HL-60 (cell line): ENCODE measurements around the gene RP2.

Experiments
- DNase-seq, 2 experiments: peaks; one replicate each; pipeline ENCODE4 v3.0.0-alpha.2; 2010 to 2020; ENCODE audit warnings: low read depth in 1 of 2, low spot score in 1 of 2
- H3K27ac ChIP-seq: fragments of 250-450 bp; sonication (Bioruptor Pico); replicated peaks from 2 replicates; pipeline ENCODE4 v1.5.1; 2020; ENCODE audit warnings: mild to moderate bottlenecking, moderate library complexity
- H3K27me3 ChIP-seq: fragments of 250-450 bp; sonication (Bioruptor Pico); 2 replicates; pipeline ENCODE4 v1.5.1; 2021; ENCODE audit warnings: mild to moderate bottlenecking, moderate library complexity; ENCODE audit not compliant: insufficient read depth, poor library complexity, severe bottlenecking
- H3K4me3 ChIP-seq: replicated peaks from 2 replicates; pipeline ENCODE4 v1.5.1; 2011; ENCODE audit warnings: mild to moderate bottlenecking, control low read depth, low read length; ENCODE audit not compliant: insufficient read depth
- GABPA ChIP-seq: IDR thresholded peaks from 2 replicates; pipeline ENCODE4 v1.6.1; 2012; ENCODE audit warnings: low read depth
- POLR2AphosphoS5 ChIP-seq: IDR thresholded peaks from 2 replicates; pipeline ENCODE4 v1.6.1; 2012; ENCODE audit warnings: low read depth
- SPI1 ChIP-seq: IDR thresholded peaks from 2 replicates; pipeline ENCODE4 v1.6.1; 2012; ENCODE audit warnings: low read depth, mild to moderate bottlenecking, borderline replicate concordance
- TF ChIP-seq, protein P1 (sequence below): IDR thresholded peaks from 2 replicates; pipeline ENCODE4 v1.6.1; 2012; ENCODE audit warnings: low read depth; ENCODE audit not compliant: insufficient replicate concordance
- TF ChIP-seq, protein P2 (sequence below): IDR thresholded peaks from one replicate; pipeline ENCODE4 v1.5.1; 2011; ENCODE audit warnings: low read length, control low read depth, inconsistent platforms; ENCODE audit not compliant: insufficient read depth

The RP2 gene

DNA sequence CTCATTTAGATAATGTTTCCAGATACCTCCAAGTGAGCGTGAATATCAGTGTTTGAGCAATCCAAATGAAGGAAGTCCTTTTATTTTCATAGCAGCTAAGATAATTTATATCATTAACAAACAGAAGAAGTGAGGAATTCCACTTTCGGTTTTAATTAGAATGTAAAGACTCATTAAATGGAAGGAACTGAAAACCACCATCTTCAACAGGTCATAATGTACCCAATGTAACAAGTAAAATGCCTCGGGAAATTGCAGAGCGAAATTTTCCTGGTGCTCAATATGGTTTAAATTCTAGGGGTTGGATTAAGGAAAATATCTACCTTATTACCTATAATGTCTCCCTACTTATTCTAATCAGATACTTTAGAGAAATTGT, 44.0 kb upstream of the RP2 start:
- Histone ChIP-seq H3K27me3 (no peaks in the 10 kb centered on the region), H3K4me3 (peak overlapping the region; percentile 2; the same call in 1 of the 2 replicates), H3K27ac (peak overlapping the region; percentile 53)
- DNase-seq: no peak
- no peak for TF ChIP-seq GABPA
- TF ChIP-seq, protein P1, sequence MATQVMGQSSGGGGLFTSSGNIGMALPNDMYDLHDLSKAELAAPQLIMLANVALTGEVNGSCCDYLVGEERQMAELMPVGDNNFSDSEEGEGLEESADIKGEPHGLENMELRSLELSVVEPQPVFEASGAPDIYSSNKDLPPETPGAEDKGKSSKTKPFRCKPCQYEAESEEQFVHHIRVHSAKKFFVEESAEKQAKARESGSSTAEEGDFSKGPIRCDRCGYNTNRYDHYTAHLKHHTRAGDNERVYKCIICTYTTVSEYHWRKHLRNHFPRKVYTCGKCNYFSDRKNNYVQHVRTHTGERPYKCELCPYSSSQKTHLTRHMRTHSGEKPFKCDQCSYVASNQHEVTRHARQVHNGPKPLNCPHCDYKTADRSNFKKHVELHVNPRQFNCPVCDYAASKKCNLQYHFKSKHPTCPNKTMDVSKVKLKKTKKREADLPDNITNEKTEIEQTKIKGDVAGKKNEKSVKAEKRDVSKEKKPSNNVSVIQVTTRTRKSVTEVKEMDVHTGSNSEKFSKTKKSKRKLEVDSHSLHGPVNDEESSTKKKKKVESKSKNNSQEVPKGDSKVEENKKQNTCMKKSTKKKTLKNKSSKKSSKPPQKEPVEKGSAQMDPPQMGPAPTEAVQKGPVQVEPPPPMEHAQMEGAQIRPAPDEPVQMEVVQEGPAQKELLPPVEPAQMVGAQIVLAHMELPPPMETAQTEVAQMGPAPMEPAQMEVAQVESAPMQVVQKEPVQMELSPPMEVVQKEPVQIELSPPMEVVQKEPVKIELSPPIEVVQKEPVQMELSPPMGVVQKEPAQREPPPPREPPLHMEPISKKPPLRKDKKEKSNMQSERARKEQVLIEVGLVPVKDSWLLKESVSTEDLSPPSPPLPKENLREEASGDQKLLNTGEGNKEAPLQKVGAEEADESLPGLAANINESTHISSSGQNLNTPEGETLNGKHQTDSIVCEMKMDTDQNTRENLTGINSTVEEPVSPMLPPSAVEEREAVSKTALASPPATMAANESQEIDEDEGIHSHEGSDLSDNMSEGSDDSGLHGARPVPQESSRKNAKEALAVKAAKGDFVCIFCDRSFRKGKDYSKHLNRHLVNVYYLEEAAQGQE: no peak
- TF ChIP-seq SPI1: no peak
- TF ChIP-seq, protein P2, sequence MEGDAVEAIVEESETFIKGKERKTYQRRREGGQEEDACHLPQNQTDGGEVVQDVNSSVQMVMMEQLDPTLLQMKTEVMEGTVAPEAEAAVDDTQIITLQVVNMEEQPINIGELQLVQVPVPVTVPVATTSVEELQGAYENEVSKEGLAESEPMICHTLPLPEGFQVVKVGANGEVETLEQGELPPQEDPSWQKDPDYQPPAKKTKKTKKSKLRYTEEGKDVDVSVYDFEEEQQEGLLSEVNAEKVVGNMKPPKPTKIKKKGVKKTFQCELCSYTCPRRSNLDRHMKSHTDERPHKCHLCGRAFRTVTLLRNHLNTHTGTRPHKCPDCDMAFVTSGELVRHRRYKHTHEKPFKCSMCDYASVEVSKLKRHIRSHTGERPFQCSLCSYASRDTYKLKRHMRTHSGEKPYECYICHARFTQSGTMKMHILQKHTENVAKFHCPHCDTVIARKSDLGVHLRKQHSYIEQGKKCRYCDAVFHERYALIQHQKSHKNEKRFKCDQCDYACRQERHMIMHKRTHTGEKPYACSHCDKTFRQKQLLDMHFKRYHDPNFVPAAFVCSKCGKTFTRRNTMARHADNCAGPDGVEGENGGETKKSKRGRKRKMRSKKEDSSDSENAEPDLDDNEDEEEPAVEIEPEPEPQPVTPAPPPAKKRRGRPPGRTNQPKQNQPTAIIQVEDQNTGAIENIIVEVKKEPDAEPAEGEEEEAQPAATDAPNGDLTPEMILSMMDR: no peak
- no peak for TF ChIP-seq POLR2AphosphoS5

DNA sequence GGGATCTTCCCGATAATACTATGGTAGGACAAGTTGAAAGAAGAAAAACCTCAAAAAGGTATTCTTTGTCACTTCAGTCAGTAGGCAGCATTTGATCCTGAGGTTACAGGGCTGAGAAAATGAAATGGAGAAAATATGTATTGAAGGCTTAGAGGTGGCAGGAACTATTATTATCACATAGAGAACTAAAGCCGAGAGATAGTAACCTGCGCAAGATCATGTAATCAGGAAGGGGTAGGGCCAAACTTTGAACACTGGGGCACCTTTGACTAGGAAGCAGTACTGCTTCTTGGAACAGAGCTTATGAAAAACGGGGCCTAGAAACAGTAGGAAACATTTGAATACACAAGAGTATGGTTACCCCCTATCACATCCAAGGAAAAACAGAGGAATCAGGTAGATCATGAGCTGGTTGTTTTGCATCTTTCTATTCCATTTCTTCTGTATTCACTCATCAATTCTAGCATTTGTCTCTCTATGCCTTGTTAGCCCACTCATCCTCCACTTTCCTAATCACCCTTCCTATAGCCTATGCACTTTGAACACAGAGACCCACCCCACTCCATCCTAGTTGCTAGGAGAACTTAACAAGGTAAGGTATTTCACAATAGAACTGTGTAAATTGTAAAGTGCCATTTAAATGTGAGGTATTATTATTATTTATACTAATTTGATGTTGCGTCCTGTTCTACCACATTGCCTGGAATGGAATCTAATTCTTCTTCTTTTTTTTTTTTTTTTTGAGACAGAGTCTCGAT, 43.3 kb upstream of the RP2 start:
- peak in 1 of 2 experiments; percentile 3 for DNase-seq
- no peak overlapping the region for H3K4me3 ChIP-seq
- H3K27ac ChIP-seq: peak overlapping the region; percentile 53; the same call in 1 of the 2 replicates
- TF ChIP-seq, protein P2: no peak
- TF ChIP-seq POLR2AphosphoS5: no peak
- TF ChIP-seq, protein P1: no peak
- TF ChIP-seq SPI1: no peak
- no peak for TF ChIP-seq GABPA
- no peaks in the 10 kb centered on the region for H3K27me3 ChIP-seq

DNA sequence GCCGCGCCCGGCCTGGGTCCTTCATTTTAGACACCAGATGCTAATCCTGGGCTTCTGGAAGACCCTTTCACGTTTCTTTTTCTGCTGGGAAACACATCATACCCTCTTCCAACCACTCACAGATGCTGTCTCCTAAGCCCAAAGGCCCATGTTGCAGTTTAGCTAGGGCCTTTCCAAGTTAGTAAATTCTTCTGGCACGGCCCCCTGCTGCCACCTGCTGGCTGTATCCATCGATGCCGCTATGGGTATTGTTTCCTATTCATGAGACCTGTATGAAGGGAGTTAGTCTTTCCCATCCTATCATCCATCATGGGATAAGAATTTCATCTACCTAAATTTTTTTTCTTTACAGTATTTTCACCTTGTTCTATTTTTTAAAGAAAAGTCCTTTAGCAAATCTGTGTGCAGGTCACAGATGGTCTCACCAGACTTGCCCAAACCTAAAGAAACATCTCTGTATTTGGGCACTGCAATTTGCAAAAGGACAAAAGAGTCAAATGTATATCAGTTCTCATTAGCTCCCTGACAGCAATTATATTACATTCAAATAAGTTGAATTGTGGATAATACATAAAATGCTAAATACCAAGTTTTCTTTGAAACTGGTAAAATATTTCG, 40.2 kb upstream of the RP2 start:
- Histone ChIP-seq H3K27me3 (no peaks in the 10 kb centered on the region), H3K27ac (no peak overlapping the region), H3K4me3 (no peak overlapping the region)
- TF ChIP-seq POLR2AphosphoS5 (no peak), GABPA (no peak)
- TF ChIP-seq, protein P2: peak; percentile 57
- DNase-seq: peak; percentile 35 to 65
